ENCODE results near the gene PRG2. TPM values are rescaled to one million over a fixed set of nuclear protein-coding genes. Genes with fewer than 3 reads are reported as not detected.

PRG2 gene
- total and polyA plus RNA-seq, 2 of the 13 experiments (the other 11 are each of a cell fraction or from before 2014, with no cell fraction given), result not detected

GRCh38 chr11:57375490-57375889, 15.0 kb downstream of the PRG2 start:
- Histone ChIP-seq H2AFZ (ENCODE audit: low read length) (no peak overlapping the region), H3K9me3 (ENCODE audit: low read length) (no peaks in the 10 kb centered on the region), H3K27me3 (ENCODE audit: control insufficient read depth in 1 of 2, insufficient read depth in 2 of 2, low read length in 2 of 2) (peaks cover 0 to 5% of the 10 kb centered on the region in 2 experiments; a peak in 3 of 5 replicates), H3K9ac (ENCODE audit: insufficient read depth, low read depth, low read length) (no peak overlapping the region), H3K27ac (ENCODE audit: extremely low read length, insufficient read depth, low read length) (no peak overlapping the region), H3K79me2 (ENCODE audit: insufficient read depth, low read length) (no peaks in the 10 kb centered on the region), H4K20me1 (ENCODE audit: insufficient read depth, low read length) (no peaks in the 10 kb centered on the region), H3K4me3 (replicated peaks in 1 of 3; ENCODE audit: insufficient read depth in 1 of 3, low read depth in 2 of 3, low read length in 3 of 3) (no peak overlapping the region), H3K4me1 (ENCODE audit: insufficient read depth, low read length) (peaks cover 13% of the 10 kb centered on the region), H3K36me3 (replicated peaks in 1 of 2; ENCODE audit: control insufficient read depth in 1 of 2, insufficient read depth in 2 of 2, low read length in 2 of 2) (no peaks in the 10 kb centered on the region), H3K4me2 (ENCODE audit: low read depth, low read length) (no peak overlapping the region)
- CTCF ChIA-PET (ENCODE audit: low intra/inter-chr PET ratio, low total read pairs), result no interaction called here
- BruUV-seq (replicated peaks), result no TSS peak
- FAIRE-seq (no peak), DNase-seq (ENCODE audit: low spot score) (no peak), ATAC-seq (no peak)
- POLR2A ChIA-PET, result no interaction called here
- in situ Hi-C loops (cut with HindIII; ENCODE audit: extremely low pct_ligation_motif_present, low pct_unique_long_range_greater_than_20kb), result no loop called here
- intact Hi-C loops (cut with micrococcal nuclease; ENCODE audit: unreplicated experiment), result no loop called here
- WGBS (ENCODE audit: low lambda C conversion rate), result 11% methylated on average over 2 of the region's 2 CpGs
- TF ChIP-seq ZNF839 (CRISPR knock-in tag; IDR thresholded peaks at IDR 0.05; ENCODE audit: borderline replicate concordance) (no peak), GMEB1 (CRISPR knock-in tag; IDR thresholded peaks at IDR 0.05; ENCODE audit: borderline replicate concordance) (no peak), ZXDC (CRISPR knock-in tag; IDR thresholded peaks at IDR 0.05) (no peak), THAP11 (CRISPR knock-in tag; IDR thresholded peaks at IDR 0.05) (no peak), AKAP8 (CRISPR knock-in tag; IDR thresholded peaks at IDR 0.05) (no peak), ZKSCAN8 (CRISPR knock-in tag; IDR thresholded peaks at IDR 0.05; ENCODE audit: borderline replicate concordance) (no peak), ZNF574 (CRISPR knock-in tag; IDR thresholded peaks at IDR 0.05) (no peak), FOXA1 (IDR thresholded peaks at IDR 0.05) (no peak), FOXA1 (CRISPR knock-in tag; IDR thresholded peaks at IDR 0.05) (no peak), BORCS8-MEF2B (CRISPR knock-in tag; IDR thresholded peaks at IDR 0.05) (no peak), XRCC5 (optimal IDR thresholded peaks at IDR 0.05; ENCODE audit: low read length) (no peak), MTF1 (CRISPR knock-in tag; IDR thresholded peaks at IDR 0.05) (no peak), TRIM24 (CRISPR knock-in tag; IDR thresholded peaks at IDR 0.05) (no peak), ZNF687 (CRISPR knock-in tag; IDR thresholded peaks at IDR 0.05) (no peak), ZNF432 (CRISPR knock-in tag; IDR thresholded peaks at IDR 0.05; ENCODE audit: borderline replicate concordance) (no peak)
